Measurements from ENCODE around the gene ROMO1.

DNA sequence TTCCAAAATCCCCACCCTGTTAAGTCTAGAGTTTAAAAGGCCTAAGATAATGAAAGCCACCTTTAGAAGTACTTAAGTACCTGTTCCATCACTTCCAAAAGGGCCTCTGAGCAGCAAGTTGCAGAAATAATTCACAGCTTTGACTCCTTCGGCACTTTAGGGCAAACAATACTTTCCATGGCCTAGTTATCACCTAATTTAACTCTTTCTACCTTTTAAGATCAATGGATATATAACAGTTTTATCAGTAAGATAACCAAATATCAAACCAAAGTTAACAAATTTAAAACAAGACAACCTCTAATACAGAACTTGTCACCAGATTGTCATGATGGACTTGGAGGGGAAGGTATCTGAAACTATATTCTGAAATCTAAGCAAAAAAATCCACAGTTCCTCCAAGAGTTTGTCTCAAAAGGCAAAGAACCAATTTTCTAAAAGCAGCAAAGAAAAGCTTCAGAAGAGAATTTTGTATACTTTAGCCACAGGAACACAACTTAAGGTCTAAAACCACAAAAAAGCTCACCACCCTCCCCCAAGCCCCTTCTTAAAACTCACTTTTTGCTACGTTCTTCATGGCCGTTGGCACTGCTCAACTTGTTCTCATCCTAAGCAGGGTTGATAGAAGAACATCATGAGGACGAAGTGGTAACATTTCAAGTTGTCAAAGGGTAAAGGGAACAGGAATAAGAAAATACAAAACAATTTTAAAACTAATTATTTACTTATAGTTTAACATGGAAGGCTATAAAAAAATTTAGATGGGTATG is 39.4 kb downstream of the ROMO1 start:
- TF ChIP-seq POLR2A (IDR thresholded peaks at IDR 0.05), result no peak
- TF ChIP-seq, protein P1, sequence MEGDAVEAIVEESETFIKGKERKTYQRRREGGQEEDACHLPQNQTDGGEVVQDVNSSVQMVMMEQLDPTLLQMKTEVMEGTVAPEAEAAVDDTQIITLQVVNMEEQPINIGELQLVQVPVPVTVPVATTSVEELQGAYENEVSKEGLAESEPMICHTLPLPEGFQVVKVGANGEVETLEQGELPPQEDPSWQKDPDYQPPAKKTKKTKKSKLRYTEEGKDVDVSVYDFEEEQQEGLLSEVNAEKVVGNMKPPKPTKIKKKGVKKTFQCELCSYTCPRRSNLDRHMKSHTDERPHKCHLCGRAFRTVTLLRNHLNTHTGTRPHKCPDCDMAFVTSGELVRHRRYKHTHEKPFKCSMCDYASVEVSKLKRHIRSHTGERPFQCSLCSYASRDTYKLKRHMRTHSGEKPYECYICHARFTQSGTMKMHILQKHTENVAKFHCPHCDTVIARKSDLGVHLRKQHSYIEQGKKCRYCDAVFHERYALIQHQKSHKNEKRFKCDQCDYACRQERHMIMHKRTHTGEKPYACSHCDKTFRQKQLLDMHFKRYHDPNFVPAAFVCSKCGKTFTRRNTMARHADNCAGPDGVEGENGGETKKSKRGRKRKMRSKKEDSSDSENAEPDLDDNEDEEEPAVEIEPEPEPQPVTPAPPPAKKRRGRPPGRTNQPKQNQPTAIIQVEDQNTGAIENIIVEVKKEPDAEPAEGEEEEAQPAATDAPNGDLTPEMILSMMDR (IDR thresholded peaks at IDR 0.05), result no peak
